ENCODE data around the gene DENND5A.

GRCh38 chr11:9096427-9096826, 168.7 kb downstream of the DENND5A start:
- TF ChIP-seq CTCF (IDR thresholded peaks at IDR 0.05) (no peak), POLR2A (IDR thresholded peaks at IDR 0.05) (no peak), EP300 (IDR thresholded peaks at IDR 0.05) (no peak)
